Measurements from ENCODE around the gene UBR4. TPM values are rescaled to one million over a fixed set of nuclear protein-coding genes. Genes with fewer than 3 reads are reported as not detected.

Gene UBR4
- total RNA-seq, 6 experiments from 2014 or later, result 73.0 to 132 (median 90.1) TPM

DNA sequence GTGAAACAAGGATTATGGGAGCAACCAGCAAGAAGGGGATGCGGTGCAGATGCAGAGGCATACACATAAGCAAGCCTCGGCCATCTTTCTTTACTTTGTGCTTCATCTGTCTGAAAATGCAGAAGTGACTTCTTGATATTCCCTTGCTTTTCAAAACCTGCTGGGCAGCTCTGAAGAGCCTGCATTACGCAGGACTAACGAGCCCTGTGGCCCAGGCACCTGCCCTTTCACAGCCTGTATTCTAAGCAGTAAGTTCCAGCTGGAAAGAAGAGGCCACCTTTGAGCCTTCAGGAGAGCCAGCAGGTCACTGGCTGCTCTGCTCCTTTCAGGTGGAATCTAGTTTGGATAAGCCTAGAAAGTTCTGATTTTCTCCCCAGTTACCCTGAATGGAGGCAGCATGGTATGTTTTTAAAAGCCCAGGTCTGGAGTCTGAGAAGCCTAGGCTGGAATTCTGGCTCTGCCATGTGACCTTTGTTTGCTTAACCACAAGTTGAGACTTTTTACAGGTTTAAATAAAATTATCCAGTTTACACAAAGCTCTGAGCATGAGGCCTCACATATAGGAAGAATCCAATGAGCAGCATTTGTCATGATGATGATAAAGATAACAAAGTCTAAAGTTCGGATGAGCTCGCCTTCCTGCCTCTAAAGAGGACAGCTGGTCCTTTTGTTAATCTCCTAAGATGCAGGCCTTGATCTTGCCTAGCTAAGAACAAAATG is 122.9 kb downstream of the UBR4 start:
- Histone ChIP-seq H3K4me3 (no peak overlapping the region), H3K27me3 (no peaks in the 10 kb centered on the region), H3K36me3 (peaks cover 0 to 72% (median 38%) of the 10 kb centered on the region in 4 donors), H3K4me1 (peaks cover 0 to 34% (median 15%) of the 10 kb centered on the region in 4 donors), H3K9me3 (no peaks in the 10 kb centered on the region), H3K27ac (peak overlapping the region in 1 of 3 donors; percentile 10)
- WGBS (ENCODE audit: insufficient coverage, low coverage, low lambda C conversion rate, missing lambda C conversion rate), result 45% methylated on average over 4 of the region's 6 CpGs
- TF ChIP-seq POLR2A (IDR thresholded peaks at IDR 0.05), result no peak
- TF ChIP-seq, protein P1, sequence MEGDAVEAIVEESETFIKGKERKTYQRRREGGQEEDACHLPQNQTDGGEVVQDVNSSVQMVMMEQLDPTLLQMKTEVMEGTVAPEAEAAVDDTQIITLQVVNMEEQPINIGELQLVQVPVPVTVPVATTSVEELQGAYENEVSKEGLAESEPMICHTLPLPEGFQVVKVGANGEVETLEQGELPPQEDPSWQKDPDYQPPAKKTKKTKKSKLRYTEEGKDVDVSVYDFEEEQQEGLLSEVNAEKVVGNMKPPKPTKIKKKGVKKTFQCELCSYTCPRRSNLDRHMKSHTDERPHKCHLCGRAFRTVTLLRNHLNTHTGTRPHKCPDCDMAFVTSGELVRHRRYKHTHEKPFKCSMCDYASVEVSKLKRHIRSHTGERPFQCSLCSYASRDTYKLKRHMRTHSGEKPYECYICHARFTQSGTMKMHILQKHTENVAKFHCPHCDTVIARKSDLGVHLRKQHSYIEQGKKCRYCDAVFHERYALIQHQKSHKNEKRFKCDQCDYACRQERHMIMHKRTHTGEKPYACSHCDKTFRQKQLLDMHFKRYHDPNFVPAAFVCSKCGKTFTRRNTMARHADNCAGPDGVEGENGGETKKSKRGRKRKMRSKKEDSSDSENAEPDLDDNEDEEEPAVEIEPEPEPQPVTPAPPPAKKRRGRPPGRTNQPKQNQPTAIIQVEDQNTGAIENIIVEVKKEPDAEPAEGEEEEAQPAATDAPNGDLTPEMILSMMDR (IDR thresholded peaks at IDR 0.05), result no peak
- intact Hi-C loops (cut with DNase I), result no loop called here
- DNase-seq (no peak), ATAC-seq (peak; percentile 26 to 50 (median 31))

DNA sequence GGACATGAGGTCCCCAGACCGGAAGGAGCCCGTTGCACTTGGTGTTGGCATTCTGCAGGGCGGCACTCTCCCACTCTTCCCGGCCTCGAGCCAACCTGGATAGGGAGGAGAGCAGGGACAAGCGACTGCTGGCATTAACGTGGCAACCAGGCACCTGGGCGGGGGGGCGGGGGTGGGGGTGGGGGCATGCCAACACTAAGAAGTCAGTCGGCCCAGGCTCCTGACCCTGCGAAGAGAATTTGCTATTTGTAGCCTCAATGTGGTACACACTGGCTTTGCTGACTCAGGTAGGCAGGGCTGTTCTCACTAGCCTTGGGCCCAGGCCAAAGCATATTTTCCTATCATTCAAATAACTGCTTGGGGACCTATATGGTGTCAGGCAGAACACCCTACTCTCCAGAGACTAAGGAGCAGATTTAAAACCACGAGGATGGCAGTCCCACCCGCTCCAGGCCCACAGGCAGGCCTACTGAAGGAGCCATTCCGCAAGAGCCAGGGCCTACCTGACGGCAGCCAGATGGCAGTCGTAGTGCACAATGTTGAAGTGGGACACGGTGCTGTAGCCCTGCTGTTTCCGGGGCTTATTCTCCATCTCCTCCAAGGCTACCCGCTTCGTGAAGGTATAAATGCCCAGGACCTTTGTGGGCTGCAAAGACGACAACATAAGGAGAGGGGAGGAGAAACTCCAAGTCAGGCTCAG is 123.7 kb downstream of the UBR4 start:
- H3K27me3 ChIP-seq, result no peaks in the 10 kb centered on the region
- H3K4me3 ChIP-seq, result no peak overlapping the region
- H3K36me3 ChIP-seq, result peaks cover 0 to 69% (median 40%) of the 10 kb centered on the region in 4 donors
- ATAC-seq, result peak; percentile 42 to 58 (median 50)
- intact Hi-C loops (cut with DNase I), result no loop called here
- peak in 1 of 3 donors; percentile 54 for DNase-seq
- no peak for TF ChIP-seq POLR2A (IDR thresholded peaks at IDR 0.05)
- TF ChIP-seq, protein P1 (IDR thresholded peaks at IDR 0.05), result no peak
- peak overlapping the region in 1 of 3 donors; percentile 38 for H3K27ac ChIP-seq
- H3K4me1 ChIP-seq, result peaks cover 0 to 31% (median 11%) of the 10 kb centered on the region in 4 donors
- WGBS (ENCODE audit: insufficient coverage, low coverage, low lambda C conversion rate, missing lambda C conversion rate), result 52% methylated on average over 6 of the region's 21 CpGs
- no peaks in the 10 kb centered on the region for H3K9me3 ChIP-seq

DNA sequence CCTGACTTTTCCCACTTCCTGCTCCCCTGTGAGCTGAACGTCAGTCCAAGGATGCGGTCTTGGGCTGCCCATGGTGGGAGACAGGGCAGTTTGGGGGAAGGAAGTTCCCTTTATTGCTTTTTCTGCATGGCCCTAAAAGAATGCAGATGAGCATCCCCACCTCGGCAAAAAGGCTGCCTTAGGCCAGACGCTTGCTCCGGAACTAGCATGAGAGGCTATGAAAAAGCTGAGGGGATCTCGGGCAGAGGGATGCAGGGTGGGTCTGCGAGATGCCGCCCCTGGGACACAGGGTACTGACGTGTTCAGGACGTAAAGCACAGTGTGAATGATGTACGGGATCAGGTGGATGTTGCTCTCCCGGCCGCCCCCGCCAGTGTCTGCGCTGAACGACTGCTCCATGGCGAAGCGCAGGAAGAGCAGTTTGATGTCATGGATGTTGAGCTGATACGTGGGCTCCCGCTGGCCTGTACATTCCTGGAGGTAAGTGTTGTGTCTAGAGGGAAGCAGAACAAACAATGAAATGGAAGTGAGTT is 125.8 kb downstream of the UBR4 start:
- no peak for ATAC-seq
- no peaks in the 10 kb centered on the region for H3K27me3 ChIP-seq
- intact Hi-C loops (cut with DNase I), result no loop called here
- H3K27ac ChIP-seq, result no peak overlapping the region
- 83% methylated on average over 2 of the region's 20 CpGs for WGBS (ENCODE audit: insufficient coverage, low coverage, low lambda C conversion rate, missing lambda C conversion rate)
- TF ChIP-seq, protein P1 (IDR thresholded peaks at IDR 0.05), result no peak
- TF ChIP-seq POLR2A (IDR thresholded peaks at IDR 0.05), result no peak
- no peak for DNase-seq
- H3K4me1 ChIP-seq, result peaks cover 0 to 50% (median 21%) of the 10 kb centered on the region in 4 donors
- no peaks in the 10 kb centered on the region for H3K9me3 ChIP-seq
- no peak overlapping the region for H3K4me3 ChIP-seq
- peaks cover 0 to 75% (median 36%) of the 10 kb centered on the region in 4 donors for H3K36me3 ChIP-seq

DNA sequence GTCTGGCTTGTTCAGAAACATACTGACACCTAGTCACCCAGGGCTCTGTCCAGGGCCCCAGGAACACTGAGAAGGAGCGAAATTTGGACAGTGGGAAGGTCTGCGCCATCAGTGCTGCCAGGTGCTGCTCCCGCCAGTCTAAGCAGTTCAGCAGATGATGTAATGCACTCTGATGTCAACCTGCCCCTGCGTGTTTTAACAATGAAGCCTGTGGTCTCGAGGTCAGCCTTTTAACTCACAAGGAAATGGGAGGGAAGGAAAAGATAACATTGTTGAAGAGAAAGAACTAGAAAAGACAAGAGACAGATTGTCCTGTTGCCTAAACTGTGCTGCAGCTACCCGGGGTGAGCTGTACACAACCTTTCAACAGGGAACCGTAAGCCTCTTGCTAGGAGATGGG is 127.0 kb downstream of the UBR4 start:
- H3K9me3 ChIP-seq, result no peaks in the 10 kb centered on the region
- peak in 2 of 4 donors; percentile 15 to 17 for ATAC-seq
- intact Hi-C loops (cut with DNase I), result no loop called here
- DNase-seq, result no peak
- H3K4me1 ChIP-seq, result peaks cover 0 to 52% (median 24%) of the 10 kb centered on the region in 4 donors
- H3K4me3 ChIP-seq, result no peak overlapping the region
- H3K27me3 ChIP-seq, result no peaks in the 10 kb centered on the region
- peaks cover 0 to 74% (median 31%) of the 10 kb centered on the region in 4 donors for H3K36me3 ChIP-seq
- 50% methylated on average over 7 of the region's 7 CpGs for WGBS (ENCODE audit: insufficient coverage, low coverage, low lambda C conversion rate, missing lambda C conversion rate)
- peak overlapping the region; percentile 18 to 45 (median 28) for H3K27ac ChIP-seq
- TF ChIP-seq, protein P1 (IDR thresholded peaks at IDR 0.05), result no peak
- no peak for TF ChIP-seq POLR2A (IDR thresholded peaks at IDR 0.05)
